ENCODE results near the gene TANK.
"Not testable (repeated sequence)": the region's sequence is repeated elsewhere in the genome, so short reads cannot be mapped to it uniquely, and the experiment has no call there.

TANK gene

GRCh38 chr2:161172901-161173540 lies 12.8 kb downstream of the TANK start:
- no peak overlapping the region for H3K4me3 ChIP-seq (ENCODE audit: severe bottlenecking)
- no peak for TF ChIP-seq CTCF (IDR thresholded peaks at IDR 0.05; ENCODE audit: poor library complexity, severe bottlenecking)
- DNase-seq (ENCODE audit: low spot score) (no peak), ATAC-seq (ENCODE audit: low read depth) (no peak)
- no peaks in the 10 kb centered on the region for H3K9me3 ChIP-seq (ENCODE audit: severe bottlenecking)
- H3K27me3 ChIP-seq (ENCODE audit: insufficient read depth, poor library complexity, severe bottlenecking): no peaks in the 10 kb centered on the region
- no peak overlapping the region for H3K27ac ChIP-seq (ENCODE audit: poor library complexity, severe bottlenecking)
- peaks cover 32% of the 10 kb centered on the region for H3K36me3 ChIP-seq (ENCODE audit: low read depth)
- H3K4me1 ChIP-seq (ENCODE audit: insufficient read depth, poor library complexity, severe bottlenecking): peaks cover 20% of the 10 kb centered on the region

GRCh38 chr2:161173541-161174194 lies 13.4 kb downstream of the TANK start:
- no peak overlapping the region for H3K27ac ChIP-seq (ENCODE audit: poor library complexity, severe bottlenecking)
- no peak for TF ChIP-seq CTCF (IDR thresholded peaks at IDR 0.05; ENCODE audit: poor library complexity, severe bottlenecking)
- peaks cover 32% of the 10 kb centered on the region for H3K36me3 ChIP-seq (ENCODE audit: low read depth)
- H3K4me3 ChIP-seq (ENCODE audit: severe bottlenecking): no peak overlapping the region
- H3K9me3 ChIP-seq (ENCODE audit: severe bottlenecking): no peaks in the 10 kb centered on the region
- DNase-seq (ENCODE audit: low spot score) (no peak), ATAC-seq (ENCODE audit: low read depth) (no peak)
- no peaks in the 10 kb centered on the region for H3K27me3 ChIP-seq (ENCODE audit: insufficient read depth, poor library complexity, severe bottlenecking)
- peaks cover 20% of the 10 kb centered on the region for H3K4me1 ChIP-seq (ENCODE audit: insufficient read depth, poor library complexity, severe bottlenecking)

- no peak for ATAC-seq (ENCODE audit: low read depth)
- H3K4me1 ChIP-seq (ENCODE audit: insufficient read depth, poor library complexity, severe bottlenecking): no peaks in the 10 kb centered on the region
- H3K4me3 ChIP-seq (ENCODE audit: severe bottlenecking): no peak overlapping the region
- peaks cover 68% of the 10 kb centered on the region for H3K36me3 ChIP-seq (ENCODE audit: low read depth)
- H3K9me3 ChIP-seq (ENCODE audit: severe bottlenecking): no peaks in the 10 kb centered on the region
- no peak overlapping the region for H3K27ac ChIP-seq (ENCODE audit: poor library complexity, severe bottlenecking)
- TF ChIP-seq CTCF (IDR thresholded peaks at IDR 0.05; ENCODE audit: poor library complexity, severe bottlenecking): no peak
- no peaks in the 10 kb centered on the region for H3K27me3 ChIP-seq (ENCODE audit: insufficient read depth, poor library complexity, severe bottlenecking)
- no peak for DNase-seq (ENCODE audit: low spot score)
Observed at GRCh38 chr2:161177969-161178368, 17.7 kb downstream of the TANK start.

GRCh38 chr2:161178756-161179155 lies 18.5 kb downstream of the TANK start:
- Histone ChIP-seq H3K4me1 (ENCODE audit: insufficient read depth, poor library complexity, severe bottlenecking) (no peaks in the 10 kb centered on the region), H3K9me3 (ENCODE audit: severe bottlenecking) (no peaks in the 10 kb centered on the region), H3K36me3 (ENCODE audit: low read depth) (peaks cover 68% of the 10 kb centered on the region), H3K4me3 (ENCODE audit: severe bottlenecking) (no peak overlapping the region), H3K27me3 (ENCODE audit: insufficient read depth, poor library complexity, severe bottlenecking) (no peaks in the 10 kb centered on the region), H3K27ac (ENCODE audit: poor library complexity, severe bottlenecking) (no peak overlapping the region)
- TF ChIP-seq CTCF (IDR thresholded peaks at IDR 0.05; ENCODE audit: poor library complexity, severe bottlenecking): no peak
- ATAC-seq (ENCODE audit: low read depth) (no peak), DNase-seq (ENCODE audit: low spot score) (no peak)

- Histone ChIP-seq H3K4me1 (ENCODE audit: insufficient read depth, poor library complexity, severe bottlenecking) (no peaks in the 10 kb centered on the region), H3K36me3 (ENCODE audit: low read depth) (peaks cover 69% of the 10 kb centered on the region), H3K27me3 (ENCODE audit: insufficient read depth, poor library complexity, severe bottlenecking) (no peaks in the 10 kb centered on the region), H3K27ac (ENCODE audit: poor library complexity, severe bottlenecking) (no peak overlapping the region), H3K4me3 (ENCODE audit: severe bottlenecking) (no peak overlapping the region), H3K9me3 (ENCODE audit: severe bottlenecking) (no peaks in the 10 kb centered on the region)
- no peak for TF ChIP-seq CTCF (IDR thresholded peaks at IDR 0.05; ENCODE audit: poor library complexity, severe bottlenecking)
- DNase-seq (ENCODE audit: low spot score) (no peak), ATAC-seq (ENCODE audit: low read depth) (no peak)
Observed at GRCh38 chr2:161190050-161190449, 29.8 kb downstream of the TANK start.

GRCh38 chr2:161195602-161196001 lies 35.4 kb downstream of the TANK start:
- DNase-seq (ENCODE audit: low spot score); ATAC-seq (ENCODE audit: low read depth); H3K27ac ChIP-seq (ENCODE audit: poor library complexity, severe bottlenecking); H3K27me3 ChIP-seq (ENCODE audit: insufficient read depth, poor library complexity, severe bottlenecking); H3K4me1 ChIP-seq (ENCODE audit: insufficient read depth, poor library complexity, severe bottlenecking); H3K9me3 ChIP-seq (ENCODE audit: severe bottlenecking); H3K4me3 ChIP-seq (ENCODE audit: severe bottlenecking): not testable (repeated sequence)
- H3K36me3 ChIP-seq (ENCODE audit: low read depth): peaks cover 70% of the 10 kb centered on the region
